Caki2 (cell line): ENCODE data around the gene SCFD1. TPM values are rescaled to one million over a fixed set of nuclear protein-coding genes. Genes with fewer than 3 reads are reported as not detected.

Experiments
- DNase-seq: peaks from one replicate; pipeline ENCODE4 v3.0.0-alpha.2; 2015; ENCODE audit warnings: low read depth
- in situ Hi-C: cut with HindIII; loops from 2 replicates; pipeline ENCODE4 v1.10.0; 2016; ENCODE audit warnings: low sequenced_read_pairs, low pct_unique_long_range_greater_than_20kb, mixed read lengths
- total RNA-seq: library from RNA; depleted of rRNA; stranded (reverse); fragments of >200 nt; shearing (Covaris generic); gene quantifications from 2 replicates; pipeline ENCODE4 v1.2.3, GENCODE V29; 2014; ENCODE audit warnings: low replicate concordance

The SCFD1 gene
- total RNA-seq, 1 experiment from 2014 or later: 31.4 TPM

DNA sequence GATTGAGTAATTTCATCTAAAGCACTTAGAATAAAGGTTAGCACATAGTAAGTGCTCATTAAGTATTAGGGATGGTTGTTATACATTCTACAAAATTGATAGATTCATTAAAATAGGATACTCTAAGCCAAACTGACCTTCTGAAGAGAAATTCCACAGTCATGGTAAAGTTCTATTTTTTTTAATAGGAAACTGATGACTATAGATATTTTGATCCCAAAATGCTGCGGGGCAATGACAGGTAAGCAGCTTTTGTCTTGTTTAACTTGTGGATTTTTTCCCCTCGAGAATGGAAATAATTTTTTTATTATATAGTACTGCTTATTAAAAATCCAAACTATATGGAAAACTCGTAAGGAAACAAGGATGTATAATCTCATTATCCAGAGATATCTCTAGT lies 97.0 kb downstream of the SCFD1 start:
- DNase-seq: no peak
- in situ Hi-C loops: no loop called here

DNA sequence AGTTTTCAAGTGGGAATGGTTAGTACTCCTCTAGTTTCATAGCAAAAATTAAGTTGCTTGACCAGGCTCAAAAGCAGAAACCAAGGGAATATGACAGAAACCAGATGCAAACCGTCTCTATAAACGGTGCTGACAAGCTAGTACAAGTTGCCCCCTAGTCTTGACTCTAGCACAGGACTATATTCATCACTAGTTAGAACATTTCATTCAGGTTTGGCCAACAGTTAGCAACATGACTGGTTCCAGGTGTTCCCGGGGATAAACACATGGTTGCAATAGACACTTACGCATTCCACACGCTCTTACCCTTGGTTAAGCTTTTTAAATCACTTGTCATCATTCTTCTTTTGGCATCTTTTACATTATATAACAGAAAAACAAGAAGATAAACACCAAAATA lies 103.6 kb downstream of the SCFD1 start:
- in situ Hi-C loops: no loop called here
- DNase-seq: no peak

DNA sequence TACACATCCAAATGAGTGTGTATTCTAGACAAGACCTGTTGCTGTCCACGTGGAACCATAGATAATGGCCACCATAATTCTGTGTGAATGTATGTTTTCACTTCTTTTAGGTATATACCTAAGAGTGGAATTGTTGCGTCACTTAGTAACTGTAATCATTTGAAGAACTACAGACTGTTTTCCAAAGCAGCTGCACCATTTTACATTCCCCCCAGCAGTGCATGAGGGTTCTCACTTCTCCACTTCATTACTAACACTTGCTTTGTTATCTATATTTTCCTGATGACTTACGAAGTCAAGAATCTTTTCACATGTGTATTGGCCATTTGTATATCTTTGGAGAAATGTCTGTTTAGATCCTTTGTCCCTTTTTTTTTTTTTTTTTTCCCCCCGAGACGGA lies 106.4 kb downstream of the SCFD1 start:
- DNase-seq: no peak
- in situ Hi-C loops: no loop called here

DNA sequence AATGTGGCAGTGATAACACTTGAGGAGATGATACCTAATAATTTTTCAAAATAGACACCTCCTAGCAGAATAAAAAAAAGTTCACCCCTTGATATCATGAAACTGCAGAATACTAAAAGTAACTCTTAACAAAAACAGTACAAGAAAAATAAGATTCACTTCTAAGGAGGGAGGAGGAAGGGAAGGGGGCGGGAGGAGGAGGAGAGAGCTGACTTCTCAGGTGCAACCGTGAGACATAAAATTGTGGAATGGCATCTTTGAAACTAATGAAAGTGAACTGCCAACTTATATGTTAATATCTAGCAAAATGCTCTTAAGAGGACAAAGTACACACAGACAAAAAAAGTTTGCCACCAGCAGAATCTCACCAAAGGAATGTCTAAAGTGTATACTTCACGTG lies 115.8 kb downstream of the SCFD1 start:
- no peak for DNase-seq
- in situ Hi-C loops: no loop called here

DNA sequence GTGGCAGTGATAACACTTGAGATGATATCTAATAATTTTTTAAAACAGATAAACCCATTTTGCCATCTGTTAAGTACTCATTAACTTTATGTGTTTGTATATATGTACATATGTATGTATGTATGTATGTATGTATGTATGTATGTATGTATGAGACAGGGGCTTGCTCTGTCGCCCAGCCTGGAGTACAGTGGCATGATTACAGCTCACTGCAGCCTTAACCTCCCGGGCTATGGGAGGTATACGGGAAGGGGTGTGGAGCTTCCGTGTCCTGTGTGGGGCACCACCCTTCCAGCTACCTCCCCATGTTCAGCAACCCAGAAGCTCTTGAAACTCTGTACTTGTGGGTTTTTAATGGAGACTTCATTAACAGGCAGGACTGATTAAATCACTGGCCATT lies 116.9 kb downstream of the SCFD1 start:
- DNase-seq: no peak
- in situ Hi-C loops: no loop called here

DNA sequence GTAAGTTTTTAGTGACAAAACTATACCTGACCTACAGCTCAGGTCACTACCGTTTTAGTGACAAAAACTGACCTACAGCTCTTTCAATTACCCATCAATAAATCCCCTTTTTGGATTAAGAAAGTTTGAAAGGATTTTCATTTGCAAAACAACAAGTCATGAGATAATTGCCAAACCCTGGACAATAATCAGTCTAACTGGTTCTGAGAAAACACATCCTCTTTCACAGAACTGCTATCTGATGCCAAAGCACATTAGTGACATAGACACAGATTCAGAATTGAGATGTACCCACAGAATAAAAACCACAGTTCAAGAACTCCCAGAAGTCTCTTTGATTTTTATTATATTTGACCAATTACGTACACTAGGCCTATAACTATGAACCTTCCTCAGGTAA lies 126.2 kb downstream of the SCFD1 start:
- no peak for DNase-seq
- in situ Hi-C loops: no loop called here

DNA sequence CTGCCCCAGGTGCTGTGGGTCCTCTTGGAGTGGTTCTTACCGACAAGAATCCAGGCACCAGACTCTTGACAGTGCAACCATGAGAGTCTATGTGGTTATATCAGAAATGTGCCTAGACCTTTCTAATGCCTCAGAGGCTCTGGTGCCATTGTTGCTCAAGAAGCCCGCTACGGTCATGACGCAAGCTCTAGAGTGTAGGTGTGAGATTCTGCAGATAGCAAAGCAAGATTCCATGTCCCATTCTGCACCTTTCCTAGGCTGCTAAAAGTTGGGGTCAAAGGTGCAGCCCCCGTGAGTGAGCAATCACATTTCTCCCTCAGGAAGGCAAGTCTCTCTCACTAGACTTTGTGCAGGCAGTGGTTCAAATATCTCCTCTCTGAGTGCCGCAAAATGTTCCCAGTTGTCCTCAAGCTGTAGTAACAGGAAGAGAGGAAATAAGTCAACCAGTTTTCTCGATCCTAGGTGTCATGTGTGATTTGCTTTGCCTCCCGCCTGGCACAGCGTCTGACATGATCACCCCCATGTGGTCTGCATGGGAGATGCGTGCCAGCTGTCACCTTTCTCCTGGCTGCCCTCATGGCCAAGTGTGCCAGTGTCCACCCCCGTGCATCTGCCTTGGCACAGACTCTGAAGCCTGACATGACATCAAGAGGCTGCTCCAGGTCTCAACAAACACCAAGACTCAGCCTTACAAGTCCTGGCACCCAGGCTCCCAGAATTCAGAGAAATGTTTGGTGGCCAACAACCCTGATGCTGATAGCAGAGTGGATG lies 129.7 kb downstream of the SCFD1 start:
- DNase-seq: no peak
- in situ Hi-C loops: no loop called here

DNA sequence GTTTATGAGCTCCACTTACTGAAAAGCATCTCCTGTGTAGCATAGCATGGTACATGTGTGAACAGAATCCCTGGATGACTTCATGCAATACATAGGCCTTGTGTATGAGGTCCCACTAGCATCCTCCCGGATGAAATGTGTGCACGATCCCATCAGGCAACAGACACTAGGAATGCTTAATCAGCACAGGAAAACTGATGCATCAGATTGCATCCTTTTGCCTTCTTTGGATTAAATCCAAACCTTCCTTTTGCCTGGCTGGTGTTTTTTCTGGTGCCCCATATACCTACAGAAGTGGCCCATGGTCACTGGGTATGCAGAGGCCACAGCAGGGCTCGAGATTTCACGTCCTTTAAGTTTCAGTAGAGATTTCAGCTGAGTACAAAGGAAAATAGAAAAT lies 131.3 kb downstream of the SCFD1 start:
- in situ Hi-C loops: no loop called here
- DNase-seq: no peak

DNA sequence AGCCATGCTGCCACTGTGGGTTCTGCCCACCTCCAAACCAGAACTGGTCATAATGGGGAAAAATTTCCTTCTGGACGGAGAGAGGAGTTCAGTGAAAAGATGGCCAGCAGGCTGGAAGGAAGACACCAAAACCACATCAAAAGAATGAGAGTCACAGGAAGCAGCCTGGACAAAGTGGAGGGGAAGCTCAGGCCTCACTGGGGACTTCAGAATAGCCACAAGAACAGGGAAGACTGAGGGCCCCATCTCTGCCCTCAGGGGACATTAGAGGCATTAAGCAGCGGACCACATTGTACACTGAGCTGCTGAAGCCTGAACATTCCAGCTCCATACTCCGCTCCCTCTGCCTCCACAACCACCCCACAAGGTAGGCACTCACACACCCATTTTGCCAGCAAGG lies 132.7 kb downstream of the SCFD1 start:
- in situ Hi-C loops: no loop called here
- no peak for DNase-seq

DNA sequence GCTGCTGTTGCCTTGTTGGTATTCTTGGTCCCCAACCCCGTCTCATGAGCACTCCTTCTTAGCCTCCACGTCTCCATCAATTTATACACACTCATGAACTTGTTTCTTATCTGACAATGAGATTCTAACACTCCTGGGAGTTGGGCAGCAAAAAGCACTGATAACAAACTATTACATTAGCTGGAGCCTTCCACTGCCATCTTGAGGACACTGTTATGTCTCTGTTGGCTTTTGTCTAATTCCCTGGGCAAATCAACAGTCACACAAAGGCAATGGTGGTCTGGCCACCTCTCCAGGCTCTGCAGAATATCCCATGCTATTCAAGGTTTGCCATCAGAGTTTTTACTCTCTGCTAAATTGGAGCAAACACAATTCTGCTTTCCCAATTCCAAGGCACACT lies 134.5 kb downstream of the SCFD1 start:
- in situ Hi-C loops: no loop called here
- DNase-seq: no peak

DNA sequence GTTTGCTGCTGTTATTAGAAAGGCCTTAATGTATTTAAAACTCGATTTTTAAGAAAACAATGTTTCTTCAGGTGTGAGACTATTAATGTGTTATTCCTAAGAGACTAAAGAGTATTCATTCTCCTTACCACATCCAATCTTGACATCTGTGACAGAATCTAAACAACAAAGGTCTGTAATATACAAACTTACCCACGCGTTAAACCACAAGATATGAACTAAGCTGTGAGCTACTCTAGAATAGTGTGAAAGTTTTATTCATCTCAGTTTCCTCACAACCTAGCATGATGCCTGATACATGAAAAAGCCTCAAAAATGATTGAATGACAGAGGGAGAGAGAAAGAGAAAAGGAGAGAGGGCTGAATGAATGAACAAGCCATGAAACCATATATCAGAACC lies 135.0 kb downstream of the SCFD1 start:
- no peak for DNase-seq
- in situ Hi-C loops: no loop called here

DNA sequence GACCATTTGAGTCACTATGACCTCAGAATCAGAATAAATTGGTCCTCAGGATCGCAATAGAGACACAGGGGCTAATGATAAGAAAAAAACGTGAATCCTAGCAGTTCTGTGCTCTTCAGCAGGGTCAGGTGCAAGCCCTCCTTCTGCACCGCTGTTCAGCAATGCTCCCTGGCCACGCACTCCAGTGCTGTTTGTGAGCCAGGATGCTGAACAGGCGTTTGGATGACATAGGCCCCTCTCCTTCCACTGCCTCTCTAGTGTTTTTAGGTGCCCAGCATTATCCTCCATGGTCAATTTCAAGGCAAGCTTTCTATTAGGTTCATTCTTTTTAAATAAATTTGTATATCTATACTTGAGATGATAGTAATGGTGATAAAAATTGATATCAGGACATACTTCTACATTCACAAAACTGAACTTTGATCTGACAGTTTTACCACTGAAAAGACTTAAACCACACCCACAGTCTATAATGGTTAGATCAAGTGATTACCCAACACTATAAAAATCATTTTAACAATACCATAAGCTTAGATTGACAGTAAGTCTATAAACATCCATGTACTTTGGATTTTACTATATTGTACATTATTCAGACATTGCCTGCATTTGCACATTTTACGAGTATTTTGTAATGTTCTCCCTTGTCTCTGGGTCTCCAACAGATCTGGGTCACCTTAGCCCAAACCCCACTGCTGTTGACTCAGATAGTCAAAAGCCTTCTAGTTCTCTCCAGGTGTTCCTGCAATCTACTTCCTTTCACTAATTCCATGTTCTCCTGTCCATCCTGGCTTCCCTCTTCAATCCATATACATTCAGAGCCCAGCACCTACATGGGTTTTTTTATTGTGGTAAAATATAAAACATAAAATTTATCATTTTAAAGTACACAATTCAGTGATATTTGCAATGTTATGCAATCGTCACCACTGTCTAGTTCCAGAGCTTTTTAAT lies 137.3 kb downstream of the SCFD1 start:
- no peak for DNase-seq
- in situ Hi-C loops: no loop called here

DNA sequence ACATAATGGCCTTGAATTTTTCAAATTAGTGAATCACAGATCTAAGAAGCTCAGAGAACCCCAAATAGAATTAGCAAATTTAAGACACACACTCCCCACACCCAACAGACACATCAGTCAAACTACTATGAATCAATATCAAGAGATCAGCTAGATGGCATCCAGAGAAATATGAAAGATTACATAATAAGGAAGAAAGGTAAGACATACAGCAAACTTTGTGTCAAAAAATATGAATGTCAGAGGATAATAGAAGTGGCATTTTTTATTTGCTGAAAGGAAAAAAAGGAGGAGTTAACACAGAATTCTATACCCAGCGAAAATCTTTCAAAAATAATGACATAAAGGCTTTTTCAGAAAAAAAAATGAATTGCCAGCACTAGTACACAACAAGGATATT lies 141.8 kb downstream of the SCFD1 start:
- in situ Hi-C loops: no loop called here
- no peak for DNase-seq

DNA sequence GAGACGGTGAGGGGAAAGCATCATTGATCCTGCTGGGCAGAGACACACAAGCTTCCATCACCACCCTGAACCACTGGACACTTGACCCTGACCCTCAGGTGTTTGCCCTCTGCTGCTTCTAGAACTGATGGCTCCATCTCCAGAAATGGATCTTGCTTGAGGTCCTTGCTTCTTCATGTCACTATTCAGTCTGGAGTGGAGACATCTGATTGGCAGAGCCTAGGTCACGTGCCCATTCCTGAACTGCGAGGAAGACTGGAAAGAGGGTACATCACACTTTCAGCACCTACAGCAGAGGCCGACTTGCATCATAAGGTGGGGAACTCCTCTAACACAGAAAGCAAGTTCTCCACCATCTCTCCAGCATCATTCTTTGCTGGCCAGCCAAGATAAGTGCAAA lies 145.5 kb downstream of the SCFD1 start:
- in situ Hi-C loops: no loop called here
- DNase-seq: no peak

DNA sequence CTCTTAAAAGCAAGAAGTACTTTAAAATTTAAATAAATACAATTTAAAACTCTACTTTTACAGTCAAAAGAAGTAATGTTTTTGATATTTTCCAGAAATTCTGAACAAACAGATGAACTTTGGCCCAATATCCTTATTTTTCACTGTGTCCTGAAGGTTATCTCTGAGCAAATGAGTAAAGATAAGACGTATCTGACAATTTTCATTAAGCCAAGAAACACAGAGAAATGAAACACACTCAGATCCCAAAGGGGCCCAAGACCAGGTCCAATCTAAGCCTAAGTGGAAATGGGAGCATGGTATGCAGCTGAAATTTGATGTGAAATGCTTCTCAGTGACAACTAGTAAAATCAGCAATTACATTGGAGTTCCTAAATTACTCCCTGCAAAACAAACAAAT lies 146.7 kb downstream of the SCFD1 start:
- DNase-seq: no peak
- in situ Hi-C loops: no loop called here

DNA sequence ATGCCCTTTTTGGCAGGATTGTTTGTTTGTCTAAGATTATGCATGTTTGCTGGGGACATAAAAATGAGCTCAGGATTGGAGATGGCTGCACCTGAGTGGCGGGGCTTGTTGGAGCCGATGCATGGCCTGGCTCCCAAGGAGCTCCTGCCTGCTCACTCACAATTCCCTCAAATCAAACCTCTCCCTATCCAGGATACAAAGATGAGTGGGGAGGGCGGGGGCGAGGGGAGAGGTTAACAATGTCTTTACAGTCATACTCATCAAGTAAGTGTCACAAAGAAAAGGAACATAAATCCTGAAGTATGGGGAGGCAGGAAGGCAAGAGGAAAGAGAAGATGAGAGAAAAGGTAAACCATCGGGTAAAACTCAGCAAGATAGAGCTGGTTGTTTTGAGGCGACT lies 148.3 kb downstream of the SCFD1 start:
- DNase-seq: no peak
- in situ Hi-C loops: no loop called here

DNA sequence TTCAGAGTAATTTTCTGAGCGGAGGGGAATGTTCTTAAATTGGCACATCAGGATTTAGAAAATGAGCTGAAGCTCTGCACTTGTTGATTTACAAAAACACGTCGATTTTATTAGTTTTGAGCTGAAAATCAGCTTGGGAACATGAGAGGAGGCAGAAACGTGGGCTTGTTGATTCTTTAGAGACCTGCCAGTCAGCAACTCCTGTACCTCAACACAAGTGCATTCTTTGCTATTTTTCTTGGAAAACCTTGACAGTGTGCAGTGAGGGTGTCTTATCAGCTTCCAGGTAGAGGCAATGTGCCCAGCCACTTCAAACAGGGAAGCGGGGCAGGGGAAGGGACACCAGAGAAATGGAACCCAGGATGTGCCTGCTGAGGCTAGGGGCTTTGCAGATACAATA lies 149.5 kb downstream of the SCFD1 start:
- DNase-seq: no peak
- in situ Hi-C loops: no loop called here

DNA sequence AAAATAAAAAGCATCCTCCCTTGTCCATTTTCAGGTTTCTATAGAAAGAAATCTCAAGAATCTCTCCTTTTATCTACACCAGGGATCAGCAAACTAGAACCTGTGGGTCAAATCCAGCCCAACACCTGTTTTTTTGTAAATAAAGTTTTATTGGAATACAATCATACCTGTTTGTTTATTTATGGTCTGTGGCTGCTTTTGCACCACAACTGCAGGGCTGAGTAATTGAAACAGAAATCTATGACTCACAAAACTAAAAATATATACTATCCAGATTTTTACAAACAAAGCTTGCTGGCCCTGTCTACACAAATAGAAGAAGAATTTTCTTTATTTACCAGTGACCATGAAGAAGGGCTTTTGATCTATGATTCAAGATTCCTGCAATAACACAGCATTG lies 157.1 kb downstream of the SCFD1 start:
- DNase-seq: no peak
- in situ Hi-C loops: no loop called here
